Kidney capillary endothelial cell (primary cell): Measurements from ENCODE around the gene C2orf42.
A peak's percentile ranks its signal among the peaks of the same experiment; 100 is the strongest.
"Not testable (repeated sequence)": the region's sequence is repeated elsewhere in the genome, so short reads cannot be mapped to it uniquely, and the experiment has no call there.

Source experiments
- DNase-seq: peaks from one replicate; pipeline ENCODE4 v3.0.0-alpha.2; 2018; ENCODE audit warnings: low spot score

Gene C2orf42

GRCh38 chr2:70169654-70170245 lies 21.1 kb downstream of the C2orf42 start:
- DNase-seq = not testable (repeated sequence)

GRCh38 chr2:70161069-70161534 lies 29.7 kb downstream of the C2orf42 start:
- DNase-seq = no peak

- no peak for DNase-seq
These were observed 30.3 kb downstream of the C2orf42 start for GRCh38 chr2:70160545-70160944.

GRCh38 chr2:70149130-70149686 lies 41.6 kb downstream of the C2orf42 start:
- DNase-seq = not testable (repeated sequence)

- not testable (repeated sequence) for DNase-seq
These were observed 42.5 kb downstream of the C2orf42 start for GRCh38 chr2:70148211-70148760.

- DNase-seq = no peak
These were observed 44.7 kb downstream of the C2orf42 start for GRCh38 chr2:70145851-70146739.

- no peak for DNase-seq
These were observed 45.7 kb downstream of the C2orf42 start for GRCh38 chr2:70145144-70145490.

GRCh38 chr2:70144443-70145143 lies 46.2 kb downstream of the C2orf42 start:
- no peak for DNase-seq

GRCh38 chr2:70143314-70144150 lies 47.3 kb downstream of the C2orf42 start:
- peak; percentile 31 for DNase-seq

GRCh38 chr2:70142590-70143313 lies 48.1 kb downstream of the C2orf42 start:
- DNase-seq = peak; percentile 99

- peak; percentile 35 for DNase-seq
These were observed 48.8 kb downstream of the C2orf42 start for GRCh38 chr2:70141902-70142589.

- no peak for DNase-seq
These were observed 49.5 kb downstream of the C2orf42 start for GRCh38 chr2:70141212-70141901.

GRCh38 chr2:70140791-70141211 lies 50.0 kb downstream of the C2orf42 start:
- no peak for DNase-seq

- not testable (repeated sequence) for DNase-seq
These were observed 56.4 kb downstream of the C2orf42 start for GRCh38 chr2:70134323-70134983.

- DNase-seq = peak; percentile 82
These were observed 57.1 kb downstream of the C2orf42 start for GRCh38 chr2:70133491-70134322.

- no peak for DNase-seq
These were observed 57.7 kb downstream of the C2orf42 start for GRCh38 chr2:70133127-70133452.

GRCh38 chr2:70132244-70133126 lies 58.3 kb downstream of the C2orf42 start:
- peak; percentile 69 for DNase-seq
